ENCODE measurements around the gene DLK1. TPM values are rescaled to one million over a fixed set of nuclear protein-coding genes. Genes with fewer than 3 reads are reported as not detected.

DLK1 gene
- total RNA-seq, 2 experiments from 2014 or later, result not detected

- no peaks in the 10 kb centered on the region for H3K79me2 ChIP-seq (ENCODE audit: insufficient read depth, low read depth, low read length)
- H3K27ac ChIP-seq (ENCODE audit: low read depth, low read length, poor library complexity, severe bottlenecking), result no peak overlapping the region
- ChIA-PET CTCF (ENCODE audit: unreplicated experiment) (no interaction called here), POLR2A (interaction anchor here (1.2 kb wide), 1 partner anchor 10 kb away, joined by 3 read pairs; no protein-coding TSS in a partner anchor)
- H3K9me3 ChIP-seq (ENCODE audit: low read length), result no peaks in the 10 kb centered on the region
- TF ChIP-seq EZH2phosphoT487 (IDR thresholded peaks at IDR 0.05; ENCODE audit: borderline replicate concordance, low read depth, low read length), result no peak
- TF ChIP-seq, protein P1, sequence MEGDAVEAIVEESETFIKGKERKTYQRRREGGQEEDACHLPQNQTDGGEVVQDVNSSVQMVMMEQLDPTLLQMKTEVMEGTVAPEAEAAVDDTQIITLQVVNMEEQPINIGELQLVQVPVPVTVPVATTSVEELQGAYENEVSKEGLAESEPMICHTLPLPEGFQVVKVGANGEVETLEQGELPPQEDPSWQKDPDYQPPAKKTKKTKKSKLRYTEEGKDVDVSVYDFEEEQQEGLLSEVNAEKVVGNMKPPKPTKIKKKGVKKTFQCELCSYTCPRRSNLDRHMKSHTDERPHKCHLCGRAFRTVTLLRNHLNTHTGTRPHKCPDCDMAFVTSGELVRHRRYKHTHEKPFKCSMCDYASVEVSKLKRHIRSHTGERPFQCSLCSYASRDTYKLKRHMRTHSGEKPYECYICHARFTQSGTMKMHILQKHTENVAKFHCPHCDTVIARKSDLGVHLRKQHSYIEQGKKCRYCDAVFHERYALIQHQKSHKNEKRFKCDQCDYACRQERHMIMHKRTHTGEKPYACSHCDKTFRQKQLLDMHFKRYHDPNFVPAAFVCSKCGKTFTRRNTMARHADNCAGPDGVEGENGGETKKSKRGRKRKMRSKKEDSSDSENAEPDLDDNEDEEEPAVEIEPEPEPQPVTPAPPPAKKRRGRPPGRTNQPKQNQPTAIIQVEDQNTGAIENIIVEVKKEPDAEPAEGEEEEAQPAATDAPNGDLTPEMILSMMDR (conservative IDR thresholded peaks at IDR 0.05; ENCODE audit: low read length), result no peak
- intact Hi-C loops (cut with micrococcal nuclease; ENCODE audit: unreplicated experiment), result no loop called here
- H3K4me1 ChIP-seq (ENCODE audit: insufficient read depth, low read length, poor library complexity, severe bottlenecking), result no peaks in the 10 kb centered on the region
- H4K20me1 ChIP-seq (ENCODE audit: insufficient read depth, low read length), result no peaks in the 10 kb centered on the region
- BruUV-seq (replicated peaks), result no TSS peak
- no peaks in the 10 kb centered on the region for H3K9me2 ChIP-seq (ENCODE audit: insufficient read depth, low read length)
- no peak overlapping the region for H3K4me2 ChIP-seq (ENCODE audit: low read length)
- no peak overlapping the region for H2AFZ ChIP-seq (ENCODE audit: low read length)
- no peak for DNase-seq (ENCODE audit: low spot score)
- no peaks in the 10 kb centered on the region for H3K36me3 ChIP-seq (ENCODE audit: insufficient read depth, low read length)
- no peak overlapping the region for H3K4me3 ChIP-seq (ENCODE audit: low read depth, low read length, poor library complexity, severe bottlenecking)
Observed at GRCh38 chr14:100764471-100765115, 37.9 kb downstream of the DLK1 start.

- no peaks in the 10 kb centered on the region for H3K9me3 ChIP-seq (ENCODE audit: low read length)
- no peaks in the 10 kb centered on the region for H4K20me1 ChIP-seq (ENCODE audit: insufficient read depth, low read length)
- ChIA-PET POLR2A (interaction anchor here (1.2 kb wide), 1 partner anchor 11 kb away, joined by 3 read pairs; no protein-coding TSS in a partner anchor), CTCF (ENCODE audit: unreplicated experiment) (no interaction called here)
- no peak overlapping the region for H3K27ac ChIP-seq (ENCODE audit: low read depth, low read length, poor library complexity, severe bottlenecking)
- no peak for TF ChIP-seq EZH2phosphoT487 (IDR thresholded peaks at IDR 0.05; ENCODE audit: borderline replicate concordance, low read depth, low read length)
- TF ChIP-seq, protein P1 (conservative IDR thresholded peaks at IDR 0.05; ENCODE audit: low read length), result no peak
- no peaks in the 10 kb centered on the region for H3K36me3 ChIP-seq (ENCODE audit: insufficient read depth, low read length)
- H3K4me2 ChIP-seq (ENCODE audit: low read length), result no peak overlapping the region
- intact Hi-C loops (cut with micrococcal nuclease; ENCODE audit: unreplicated experiment), result no loop called here
- no peaks in the 10 kb centered on the region for H3K4me1 ChIP-seq (ENCODE audit: insufficient read depth, low read length, poor library complexity, severe bottlenecking)
- no peak overlapping the region for H2AFZ ChIP-seq (ENCODE audit: low read length)
- BruUV-seq (replicated peaks), result no TSS peak
- no peaks in the 10 kb centered on the region for H3K9me2 ChIP-seq (ENCODE audit: insufficient read depth, low read length)
- no peak for DNase-seq (ENCODE audit: low spot score)
- H3K4me3 ChIP-seq (ENCODE audit: low read depth, low read length, poor library complexity, severe bottlenecking), result no peak overlapping the region
- no peaks in the 10 kb centered on the region for H3K79me2 ChIP-seq (ENCODE audit: insufficient read depth, low read depth, low read length)
Observed at GRCh38 chr14:100765296-100765695, 38.6 kb downstream of the DLK1 start.

DNA sequence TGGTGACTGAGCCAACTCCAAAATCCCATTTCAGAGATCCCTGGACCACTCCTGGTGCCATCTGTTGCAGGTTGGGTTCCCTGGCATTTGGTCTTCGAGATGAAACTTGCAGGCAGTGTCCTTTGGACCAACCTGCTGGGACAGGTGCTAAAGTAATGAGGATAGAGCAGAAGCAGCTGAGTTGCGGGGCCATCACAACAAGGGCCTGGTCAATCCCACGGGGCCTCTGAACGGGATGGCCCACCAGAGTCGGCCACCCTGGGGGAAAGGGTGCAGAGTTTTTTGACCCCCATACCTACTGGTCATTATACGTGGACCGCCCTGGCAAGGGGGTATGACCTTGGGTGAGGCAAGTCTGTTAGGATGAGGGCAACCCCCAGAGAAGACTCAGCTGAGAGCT is 39.3 kb downstream of the DLK1 start:
- POLR2A ChIA-PET, result interaction anchor here (0.7 kb wide), 1 partner anchor 296 kb away, joined by 3 read pairs; no protein-coding TSS in a partner anchor

More for the DNA sequence above, 39.3 kb downstream of the DLK1 start:
- Histone ChIP-seq H3K9me3 (ENCODE audit: low read length) (no peaks in the 10 kb centered on the region), H3K36me3 (ENCODE audit: insufficient read depth, low read length) (no peaks in the 10 kb centered on the region), H3K79me2 (ENCODE audit: insufficient read depth, low read depth, low read length) (no peaks in the 10 kb centered on the region), H4K20me1 (ENCODE audit: insufficient read depth, low read length) (no peaks in the 10 kb centered on the region), H2AFZ (ENCODE audit: low read length) (no peak overlapping the region), H3K9me2 (ENCODE audit: insufficient read depth, low read length) (no peaks in the 10 kb centered on the region), H3K27ac (ENCODE audit: low read depth, low read length, poor library complexity, severe bottlenecking) (no peak overlapping the region), H3K4me3 (ENCODE audit: low read depth, low read length, poor library complexity, severe bottlenecking) (no peak overlapping the region), H3K4me1 (ENCODE audit: insufficient read depth, low read length, poor library complexity, severe bottlenecking) (no peaks in the 10 kb centered on the region), H3K4me2 (ENCODE audit: low read length) (no peak overlapping the region)
- DNase-seq (ENCODE audit: low spot score), result no peak
- CTCF ChIA-PET (ENCODE audit: unreplicated experiment), result no interaction called here
- BruUV-seq (replicated peaks), result no TSS peak
- intact Hi-C loops (cut with micrococcal nuclease; ENCODE audit: unreplicated experiment), result no loop called here
- no peak for TF ChIP-seq EZH2phosphoT487 (IDR thresholded peaks at IDR 0.05; ENCODE audit: borderline replicate concordance, low read depth, low read length)
- TF ChIP-seq, protein P1 (conservative IDR thresholded peaks at IDR 0.05; ENCODE audit: low read length), result no peak

All from OCI-LY7 (cell line).